Cardiac muscle cell (in vitro differentiated cells and primary cell): Measurements from ENCODE around the gene COL4A1. TPM values are rescaled to one million over a fixed set of nuclear protein-coding genes. Genes with fewer than 3 reads are reported as not detected.
A peak's percentile ranks its signal among the peaks of the same experiment; 100 is the strongest.

ENCODE experiments used
- DNase-seq, 2 donors: peaks; one replicate each; pipeline versions ENCODE4 v3.0.0 to v3.0.0-alpha.2; 2010 to 2017; ENCODE audit warnings: low read depth in 1 of 2, low spot score in 1 of 2
- H3K27ac ChIP-seq: fragments of 200-600 bp; sonication (generic); 2 replicates; pipeline ENCODE4 v1.5.1; 2016
- H3K27me3 ChIP-seq: fragments of 200-600 bp; sonication (generic); 2 replicates; pipeline ENCODE4 v1.6.0; 2016; ENCODE audit warnings: control low read depth
- H3K36me3 ChIP-seq: fragments of 200-600 bp; sonication (generic); 2 replicates; pipeline ENCODE4 v1.5.1; 2016; ENCODE audit warnings: control low read depth
- H3K4me1 ChIP-seq: fragments of 200-600 bp; sonication (generic); 2 replicates; pipeline ENCODE4 v1.8.1; 2017; ENCODE audit warnings: low read depth, mild to moderate bottlenecking, mixed run types
- H3K4me3 ChIP-seq: fragments of 200-600 bp; sonication (generic); 2 replicates; pipeline ENCODE4 v1.5.1; 2016; ENCODE audit warnings: mild to moderate bottlenecking
- H3K9me3 ChIP-seq: fragments of 200-600 bp; sonication (generic); 2 replicates; pipeline ENCODE4 v1.5.1; 2017; ENCODE audit warnings: low read depth, mild to moderate bottlenecking, control low read depth
- polyA plus RNA-seq: library from polyadenylated mRNA; unstranded; fragments of >200 nt; fragmentation: Nextera tagmentation; extraction: Ambion mirVana; gene quantifications from 2 replicates; pipeline ENCODE4 v1.2.1, GENCODE V29; 2016
- total RNA-seq: library from RNA; depleted of rRNA; stranded (reverse); fragments of >200 nt; gene quantifications from 2 replicates; pipeline ENCODE4 v1.2.3, GENCODE V29; 2016
- TF ChIP-seq, protein P1 (sequence below): IDR thresholded peaks from 2 replicates; pipeline ENCODE4 v1.5.1; 2012; ENCODE audit warnings: low read depth, mild to moderate bottlenecking, low read length

COL4A1 gene
- total and polyA plus RNA-seq, 2 experiments from 2014 or later = 73.9 to 171 TPM

DNA sequence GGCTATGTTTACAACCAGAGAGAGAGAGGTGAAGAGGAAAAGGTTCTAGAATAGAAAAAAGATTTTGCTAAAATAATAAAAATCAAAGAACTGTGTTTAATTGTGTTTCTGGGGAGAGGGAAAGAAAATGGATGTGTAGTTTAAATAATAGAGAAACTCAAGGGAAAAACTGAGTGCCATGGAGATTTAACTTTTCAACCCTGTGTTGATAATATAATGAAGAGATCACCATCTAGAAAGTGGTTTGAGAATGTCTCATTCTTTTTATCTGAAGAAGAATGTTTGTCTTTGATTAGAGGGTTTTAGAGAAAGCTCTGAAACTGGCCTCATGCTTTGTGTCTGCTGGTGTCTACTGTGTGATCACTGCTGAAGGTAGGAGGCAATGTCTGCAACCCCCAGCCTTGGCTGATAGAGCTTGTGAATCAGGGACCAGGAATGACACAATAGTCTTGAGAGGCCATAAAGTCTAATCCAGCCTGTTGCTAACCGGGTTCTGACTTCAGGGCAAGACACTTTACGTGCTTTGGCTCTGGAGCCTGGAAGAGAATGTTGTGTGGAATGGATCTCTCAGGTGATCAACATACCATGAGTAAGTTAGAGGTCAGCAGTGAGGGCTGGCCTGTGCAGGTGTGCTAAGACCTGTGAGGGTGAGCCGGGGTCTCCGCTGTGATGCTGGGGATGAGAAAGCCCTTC lies 5.5 kb upstream of the COL4A1 start:
- H3K27me3 ChIP-seq = no peaks in the 10 kb centered on the region
- H3K9me3 ChIP-seq = no peaks in the 10 kb centered on the region
- no peak overlapping the region for H3K4me3 ChIP-seq
- no peaks in the 10 kb centered on the region for H3K36me3 ChIP-seq
- H3K4me1 ChIP-seq = peaks cover 42% of the 10 kb centered on the region
- no peak overlapping the region for H3K27ac ChIP-seq
- DNase-seq = peak in 1 of 2 donors; percentile 76
- TF ChIP-seq, protein P1, sequence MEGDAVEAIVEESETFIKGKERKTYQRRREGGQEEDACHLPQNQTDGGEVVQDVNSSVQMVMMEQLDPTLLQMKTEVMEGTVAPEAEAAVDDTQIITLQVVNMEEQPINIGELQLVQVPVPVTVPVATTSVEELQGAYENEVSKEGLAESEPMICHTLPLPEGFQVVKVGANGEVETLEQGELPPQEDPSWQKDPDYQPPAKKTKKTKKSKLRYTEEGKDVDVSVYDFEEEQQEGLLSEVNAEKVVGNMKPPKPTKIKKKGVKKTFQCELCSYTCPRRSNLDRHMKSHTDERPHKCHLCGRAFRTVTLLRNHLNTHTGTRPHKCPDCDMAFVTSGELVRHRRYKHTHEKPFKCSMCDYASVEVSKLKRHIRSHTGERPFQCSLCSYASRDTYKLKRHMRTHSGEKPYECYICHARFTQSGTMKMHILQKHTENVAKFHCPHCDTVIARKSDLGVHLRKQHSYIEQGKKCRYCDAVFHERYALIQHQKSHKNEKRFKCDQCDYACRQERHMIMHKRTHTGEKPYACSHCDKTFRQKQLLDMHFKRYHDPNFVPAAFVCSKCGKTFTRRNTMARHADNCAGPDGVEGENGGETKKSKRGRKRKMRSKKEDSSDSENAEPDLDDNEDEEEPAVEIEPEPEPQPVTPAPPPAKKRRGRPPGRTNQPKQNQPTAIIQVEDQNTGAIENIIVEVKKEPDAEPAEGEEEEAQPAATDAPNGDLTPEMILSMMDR = no peak

DNA sequence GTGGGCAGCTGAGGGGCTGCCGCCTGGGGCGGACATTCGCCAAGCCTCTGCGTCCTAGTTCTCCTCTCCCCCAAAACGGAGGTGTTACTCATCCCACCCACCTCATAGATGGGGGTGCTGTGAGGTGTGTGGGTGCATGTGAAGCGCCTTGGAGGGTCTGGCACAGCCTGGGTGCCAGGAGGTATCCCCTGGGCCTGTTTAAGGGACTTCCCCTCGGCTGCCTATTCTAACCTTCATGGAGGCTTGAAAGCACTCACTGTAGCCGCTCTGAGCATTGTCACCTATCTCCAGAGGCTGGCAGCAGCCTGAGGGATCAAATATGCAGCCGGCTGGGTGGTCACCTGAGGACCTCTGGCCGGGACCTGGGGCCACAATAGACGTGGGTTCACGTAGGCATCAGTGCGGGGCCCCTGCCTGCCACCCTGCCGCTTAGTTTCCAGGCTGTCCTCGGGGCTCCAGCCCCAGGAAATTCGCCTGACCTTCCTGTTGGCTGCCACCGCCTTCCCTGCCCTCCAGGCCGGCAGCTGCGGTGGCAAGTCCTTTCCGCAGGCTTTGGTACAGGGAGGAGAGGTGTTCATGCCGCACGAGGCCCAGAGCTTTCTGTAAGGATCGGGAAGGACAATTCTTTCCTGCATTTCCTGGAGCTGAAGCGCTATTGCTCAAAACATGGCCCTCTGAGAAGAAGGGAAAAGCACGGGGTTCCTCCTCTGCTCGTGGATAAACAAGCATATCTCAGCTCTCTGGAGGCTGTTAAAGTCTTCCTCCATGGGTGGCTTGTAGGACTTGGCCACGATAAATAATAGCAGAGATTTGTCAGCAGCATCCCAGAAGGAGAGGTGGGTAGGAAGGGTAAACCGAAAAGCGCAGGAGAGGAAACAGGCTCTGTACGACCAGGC lies 4.7 kb upstream of the COL4A1 start:
- H3K4me1 ChIP-seq = peaks cover 42% of the 10 kb centered on the region
- no peak overlapping the region for H3K4me3 ChIP-seq
- H3K36me3 ChIP-seq = no peaks in the 10 kb centered on the region
- H3K27ac ChIP-seq = no peak overlapping the region
- DNase-seq = peak in 1 of 2 donors; percentile 37
- H3K27me3 ChIP-seq = no peaks in the 10 kb centered on the region
- TF ChIP-seq, protein P1 = no peak
- H3K9me3 ChIP-seq = no peaks in the 10 kb centered on the region

DNA sequence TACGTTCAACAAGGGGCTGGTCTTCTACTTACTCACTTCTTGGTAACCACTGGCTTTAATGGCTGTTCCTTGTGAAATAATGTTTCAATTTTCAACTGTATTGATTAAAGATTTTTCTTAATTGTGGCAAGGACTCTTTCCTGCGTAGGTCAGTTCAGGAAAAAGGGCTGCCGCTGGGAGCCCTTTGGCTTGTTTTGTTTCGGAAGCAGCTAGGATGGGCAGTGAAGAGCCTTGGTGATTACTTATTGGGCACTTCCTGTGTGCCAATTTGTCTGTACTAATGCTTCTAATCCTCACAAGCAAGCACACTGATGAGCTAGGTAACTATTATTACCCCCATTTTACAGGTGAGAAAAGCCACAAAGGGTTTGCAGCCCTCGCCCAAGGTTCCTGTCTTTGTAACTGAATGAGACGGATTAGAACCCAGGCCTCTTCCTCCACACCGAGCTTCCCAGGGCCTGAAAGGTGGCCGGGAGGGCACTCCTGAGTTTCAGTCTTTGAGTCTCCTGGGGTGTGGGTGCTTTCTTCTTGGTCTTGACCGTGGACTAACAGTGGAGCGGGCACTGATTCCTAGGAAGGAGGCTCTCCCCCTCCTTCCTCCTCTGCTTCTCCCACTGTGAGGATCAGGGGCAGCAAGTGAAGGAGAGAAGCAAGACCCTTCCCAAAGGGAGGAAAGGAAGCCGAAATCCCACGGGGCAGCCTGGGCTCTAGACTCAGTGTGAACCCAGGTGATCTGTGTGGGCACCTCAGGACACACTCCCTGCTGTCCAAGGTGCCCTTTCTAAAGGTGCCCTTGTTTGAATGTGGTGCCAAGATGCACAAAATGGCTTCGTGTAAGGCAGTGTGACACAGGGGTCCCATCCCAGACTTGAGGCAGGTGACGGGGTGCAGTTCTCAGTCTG lies 3.8 kb upstream of the COL4A1 start:
- no peak for DNase-seq
- Histone ChIP-seq H3K27ac (no peak overlapping the region), H3K36me3 (no peaks in the 10 kb centered on the region), H3K4me1 (peaks cover 44% of the 10 kb centered on the region), H3K4me3 (no peak overlapping the region), H3K27me3 (no peaks in the 10 kb centered on the region), H3K9me3 (no peaks in the 10 kb centered on the region)
- TF ChIP-seq, protein P1 = no peak

DNA sequence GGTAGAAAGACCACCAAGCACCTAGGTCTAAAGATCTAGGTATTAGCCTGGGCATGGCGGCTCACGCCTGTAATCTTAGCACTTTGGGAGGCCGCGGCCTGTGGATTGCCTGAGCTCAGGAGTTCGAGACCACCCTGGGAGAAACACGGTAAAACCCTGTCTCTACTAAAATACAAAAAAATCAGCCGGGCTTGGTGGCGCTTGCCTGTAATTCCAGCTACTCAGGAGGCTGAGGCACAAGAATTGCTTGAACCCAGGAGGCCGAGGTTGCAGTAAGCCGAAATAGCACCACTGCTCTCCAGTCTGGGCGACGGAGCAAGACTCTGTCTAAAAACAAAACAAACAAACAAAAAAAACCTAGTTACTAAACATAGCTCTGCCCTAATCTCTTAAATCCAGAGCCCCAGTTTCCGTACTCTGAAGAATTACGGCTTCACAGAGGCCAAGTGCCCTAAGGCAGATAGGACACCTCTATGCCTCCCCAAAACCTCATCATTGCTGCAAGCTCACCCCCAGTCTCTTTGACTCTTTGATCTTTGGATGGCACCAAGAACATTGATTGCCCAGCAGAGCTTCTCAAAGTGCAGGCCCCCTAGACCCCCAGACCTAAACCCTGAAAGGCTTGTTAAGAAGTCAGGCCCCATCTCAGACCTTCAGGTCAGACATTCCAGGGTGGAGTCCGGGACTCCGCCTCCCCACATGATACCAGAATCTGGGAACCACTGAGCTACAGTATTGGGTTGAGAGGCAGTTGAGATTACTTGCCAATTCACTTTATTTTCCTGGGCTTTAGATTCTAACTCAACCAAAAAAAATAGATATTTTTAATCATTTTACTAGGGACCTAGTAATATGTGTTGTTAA lies 2.9 kb upstream of the COL4A1 start:
- DNase-seq = no peak
- no peaks in the 10 kb centered on the region for H3K9me3 ChIP-seq
- H3K36me3 ChIP-seq = no peaks in the 10 kb centered on the region
- peaks cover 3% of the 10 kb centered on the region for H3K27me3 ChIP-seq
- peaks cover 43% of the 10 kb centered on the region for H3K4me1 ChIP-seq
- no peak overlapping the region for H3K27ac ChIP-seq
- TF ChIP-seq, protein P1 = no peak
- no peak overlapping the region for H3K4me3 ChIP-seq
